IMR-90 (cell line): ENCODE data around the gene RETREG1. TPM values are rescaled to one million over a fixed set of nuclear protein-coding genes. Genes with fewer than 3 reads are reported as not detected.

Experiments
- ATAC-seq: fragments of 200-7000 bp; cut with Tn5 transposase; 2 replicates; pipeline ENCODE4 v1.9.1; 2020; ENCODE audit warnings: low read depth, mild to moderate bottlenecking, moderate library complexity
- BruUV-seq: library from RNA; stranded (reverse); fragments of 400-500 nt; replicated peaks from 2 replicates; lab custom pipeline; 2021; lab: Mats Ljungman, UMichigan
- CTCF ChIA-PET: fragments of 300-600 bp; formaldehyde crosslinking; extraction: SDS; loops from one replicate; lab custom pipeline; 2021; ENCODE audit warnings: antibody characterized with exemption; lab: Yijun Ruan, JAX
- POLR2A ChIA-PET: fragments of 300-600 bp; sonication (Branson Sonifier 250); formaldehyde crosslinking; loops from one replicate; lab custom pipeline; 2022; ENCODE audit warnings: antibody characterized with exemption; ENCODE audit not compliant: unreplicated experiment; lab: Charles Lee
- DNase-seq: peaks from one replicate; pipeline ENCODE4 v3.0.0; 2013
- H2AFZ ChIP-seq: replicated peaks from 2 replicates; pipeline ENCODE3; 2013; ENCODE audit warnings: low read length, mild to moderate bottlenecking; ENCODE audit not compliant: poor library complexity
- H2AK5ac ChIP-seq: 2 replicates; pipeline ENCODE4 v1.6.1; 2013; ENCODE audit warnings: low read depth, low read length, inconsistent platforms
- H2AK9ac ChIP-seq: replicated peaks from 2 replicates; pipeline ENCODE3; 2013; ENCODE audit warnings: mild to moderate bottlenecking, low read depth, low read length, moderate library complexity; ENCODE audit not compliant: poor library complexity
- H2BK120ac ChIP-seq: 2 replicates; pipeline ENCODE4 v1.6.1; 2013; ENCODE audit warnings: low read depth, low read length, inconsistent platforms
- H2BK15ac ChIP-seq: 3 replicates; pipeline ENCODE4 v1.6.1; 2013; ENCODE audit warnings: low read depth, low read length, inconsistent platforms
- H2BK20ac ChIP-seq: 2 replicates; pipeline ENCODE4 v1.6.1; 2013; ENCODE audit warnings: low read depth, mild to moderate bottlenecking, inconsistent platforms, low read length, moderate library complexity
- H2BK5ac ChIP-seq: 2 replicates; pipeline ENCODE4 v1.6.1; 2013; ENCODE audit warnings: mild to moderate bottlenecking, low read depth, low read length, inconsistent platforms; ENCODE audit not compliant: poor library complexity, severe bottlenecking
- H3K14ac ChIP-seq: replicated peaks from 2 replicates; pipeline ENCODE4 v1.6.1; 2013; ENCODE audit warnings: low read depth, low read length, inconsistent platforms
- H3K18ac ChIP-seq: 2 replicates; pipeline ENCODE4 v1.6.1; 2013; ENCODE audit warnings: low read depth, low read length, control low read depth
- H3K23ac ChIP-seq: 2 replicates; pipeline ENCODE4 v1.6.1; 2013; ENCODE audit warnings: low read depth, low read length, inconsistent platforms
- H3K27ac ChIP-seq: 2 replicates; pipeline ENCODE4 v1.5.1; 2013; ENCODE audit warnings: mild to moderate bottlenecking, control low read depth, low read length; ENCODE audit not compliant: insufficient read depth
- H3K27me3 ChIP-seq: 2 replicates; pipeline ENCODE4 v1.6.1; 2013; ENCODE audit warnings: low read length; ENCODE audit not compliant: control insufficient read depth, insufficient read depth
- H3K36me3 ChIP-seq: 2 replicates; pipeline ENCODE4 v1.6.1; 2013; ENCODE audit warnings: low read length, mixed read lengths; ENCODE audit not compliant: control insufficient read depth, insufficient read depth
- H3K4ac ChIP-seq: 2 replicates; pipeline ENCODE4 v1.6.1; 2013; ENCODE audit warnings: low read depth, low read length, inconsistent platforms
- H3K4me1 ChIP-seq: 2 replicates; pipeline ENCODE4 v1.6.1; 2013; ENCODE audit warnings: low read length, mixed read lengths; ENCODE audit not compliant: control insufficient read depth, insufficient read depth
- H3K4me2 ChIP-seq: 2 replicates; pipeline ENCODE4 v1.6.1; 2013; ENCODE audit warnings: low read depth, mild to moderate bottlenecking, control low read depth, low read length, moderate library complexity
- H3K4me3 ChIP-seq: 2 replicates; pipeline ENCODE4 v1.5.1; 2013; ENCODE audit warnings: low read depth, mild to moderate bottlenecking, control low read depth, low read length, moderate library complexity; ENCODE audit not compliant: insufficient read depth
- H3K56ac ChIP-seq: 2 replicates; pipeline ENCODE4 v1.6.1; 2013; ENCODE audit warnings: low read length, inconsistent platforms; ENCODE audit not compliant: insufficient read depth; ENCODE audit errors: extremely low read depth
- H3K79me1 ChIP-seq, 2 experiments: 2 replicates each; pipeline ENCODE4 v1.6.1; 2013; ENCODE audit warnings: low read length in 2 of 2, inconsistent platforms in 1 of 2, low read depth in 1 of 2
- H3K9ac ChIP-seq: 2 replicates; pipeline ENCODE4 v1.6.1; 2013; ENCODE audit warnings: low read depth, low read length, control low read depth
- H3K9me1 ChIP-seq: 2 replicates; pipeline ENCODE4 v1.6.1; 2013; ENCODE audit warnings: low read length, inconsistent platforms; ENCODE audit not compliant: insufficient read depth
- H3K9me3 ChIP-seq: 2 replicates; pipeline ENCODE4 v1.6.1; 2013; ENCODE audit warnings: low read length; ENCODE audit not compliant: control insufficient read depth, insufficient read depth
- H4K20me1 ChIP-seq: 2 replicates; pipeline ENCODE4 v1.6.1; 2013; ENCODE audit warnings: low read length, inconsistent platforms; ENCODE audit not compliant: insufficient read depth
- H4K5ac ChIP-seq: 2 replicates; pipeline ENCODE4 v1.6.1; 2013; ENCODE audit warnings: mild to moderate bottlenecking, low read depth, low read length, control low read depth
- H4K8ac ChIP-seq, 2 experiments: 2 replicates each; pipeline ENCODE4 v1.6.1; 2013; ENCODE audit warnings: low read depth in 2 of 2, low read length in 2 of 2, control low read depth in 1 of 2, inconsistent platforms in 1 of 2
- H4K91ac ChIP-seq: 2 replicates; pipeline ENCODE4 v1.6.1; 2013; ENCODE audit warnings: low read depth, low read length, inconsistent platforms; ENCODE audit not compliant: insufficient read depth
- BHLHE40 ChIP-seq: fragments of 150-350 bp; IDR thresholded peaks from 2 replicates; pipeline ENCODE4 v1.6.1; 2016; ENCODE audit warnings: mild to moderate bottlenecking, low read depth, low read length
- CEBPB ChIP-seq: IDR thresholded peaks from 2 replicates; pipeline ENCODE4 v1.6.1; 2012; ENCODE audit warnings: low read depth, low read length, improper control_type of control experiment
- CHD1 ChIP-seq: IDR thresholded peaks from 2 replicates; pipeline ENCODE4 v1.6.1; 2012; ENCODE audit warnings: low read depth, low read length, improper control_type of control experiment
- CTCF ChIP-seq: conservative IDR thresholded peaks from 2 replicates; pipeline ENCODE4 v1.5.1; 2012; ENCODE audit warnings: mild to moderate bottlenecking, low read depth, low read length, improper control_type of control experiment
- ELK1 ChIP-seq: fragments of 150-350 bp; IDR thresholded peaks from 2 replicates; pipeline ENCODE4 v1.6.1; 2016; ENCODE audit warnings: low read depth, mild to moderate bottlenecking, low read length, moderate library complexity, borderline replicate concordance
- FOS ChIP-seq: fragments of 150-350 bp; IDR thresholded peaks from 2 replicates; pipeline ENCODE4 v1.6.1; 2016; ENCODE audit warnings: low read depth, low read length
- MAFK ChIP-seq: IDR thresholded peaks from 2 replicates; pipeline ENCODE4 v1.6.1; 2012; ENCODE audit warnings: low read depth, low read length, improper control_type of control experiment
- MAZ ChIP-seq: IDR thresholded peaks from 2 replicates; pipeline ENCODE4 v1.6.1; 2012; ENCODE audit warnings: low read depth, mild to moderate bottlenecking, low read length, improper control_type of control experiment, moderate library complexity, borderline replicate concordance
- MXI1 ChIP-seq: IDR thresholded peaks from 2 replicates; pipeline ENCODE4 v1.6.1; 2012; ENCODE audit warnings: low read depth, mild to moderate bottlenecking, low read length, moderate library complexity, borderline replicate concordance
- NFE2L2 ChIP-seq: fragments of 150-350 bp; IDR thresholded peaks from 2 replicates; pipeline ENCODE4 v1.6.1; 2016; ENCODE audit warnings: low read depth, mild to moderate bottlenecking, low read length
- POLR2A ChIP-seq: IDR thresholded peaks from 2 replicates; pipeline ENCODE4 v1.6.1; 2012; ENCODE audit warnings: mild to moderate bottlenecking, low read depth, low read length
- RAD21 ChIP-seq: IDR thresholded peaks from 2 replicates; pipeline ENCODE4 v1.6.1; 2012; ENCODE audit warnings: low read length, improper control_type of control experiment
- RCOR1 ChIP-seq: IDR thresholded peaks from 2 replicates; pipeline ENCODE4 v1.6.1; 2012; ENCODE audit warnings: mild to moderate bottlenecking, low read length, improper control_type of control experiment; ENCODE audit not compliant: insufficient replicate concordance
- RFX5 ChIP-seq: IDR thresholded peaks from 2 replicates; pipeline ENCODE4 v1.8.0; 2012; ENCODE audit warnings: low read depth, mild to moderate bottlenecking, low read length, moderate library complexity
- SMC3 ChIP-seq: fragments of 150-350 bp; IDR thresholded peaks from 2 replicates; pipeline ENCODE4 v1.6.1; 2016; ENCODE audit warnings: low read depth, mild to moderate bottlenecking, antibody characterized with exemption, low read length, moderate library complexity
- USF2 ChIP-seq: fragments of 150-350 bp; IDR thresholded peaks from 2 replicates; pipeline ENCODE4 v1.6.1; 2017; ENCODE audit warnings: mild to moderate bottlenecking, antibody characterized with exemption, low read length, low read depth
- WGBS, 2 experiments: methylation state at CpG; one replicate each; pipeline versions ENCODE4 v1.1.5 to v1.1.7; 2013; ENCODE audit warnings: missing lambda C conversion rate in 2 of 2; ENCODE audit not compliant: insufficient read length in 1 of 2; ENCODE audit errors: extremely low coverage in 2 of 2; 5-methylcytosine and 5-hydroxymethylcytosine counted together
- dilution Hi-C: fragments of 300-500 bp; cut with HindIII; formaldehyde crosslinking; loops from one replicate; pipeline ENCODE4 v1.14.3; 2018; ENCODE audit warnings: low sequenced_read_pairs; ENCODE audit not compliant: unreplicated experiment
- in situ Hi-C: fragments of 300-500 bp; cut with MboI; formaldehyde crosslinking; loops from 3 replicates; pipeline ENCODE4 v1.14.3; 2019; ENCODE audit warnings: low sequenced_read_pairs, inconsistent platforms, mixed read lengths
- intact Hi-C: fragments of 100-400 bp; cut with micrococcal nuclease; formaldehyde crosslinking; loops from 2 replicates; pipeline ENCODE4 v1.10.0; 2022
- polyA plus RNA-seq, 3 experiments: library from polyadenylated mRNA; depleted of rRNA; stranded (reverse); fragments of >200 nt; gene quantifications; 2 replicates each; pipeline ENCODE4 v1.2.3, GENCODE V29; 2012; ENCODE audit warnings: low replicate concordance in 1 of 3
- total RNA-seq: library from RNA; depleted of rRNA; stranded (reverse); fragments of >200 nt; gene quantifications from 2 replicates; pipeline ENCODE4 v1.2.3, GENCODE V29; 2012

The RETREG1 gene
- total and polyA plus RNA-seq, 2 of the 4 experiments (the other 2 are of a cell fraction), result not detected

GRCh38 chr5:16626696-16627264 lies 10.0 kb upstream of the RETREG1 start:
- Histone ChIP-seq H3K23ac (no peak overlapping the region), H3K9me3 (no peaks in the 10 kb centered on the region), H4K91ac (no peak overlapping the region), H4K20me1 (no peaks in the 10 kb centered on the region), H3K14ac (no peak overlapping the region), H3K4ac (no peak overlapping the region), H2AK9ac (no peak overlapping the region), H3K4me3 (no peak overlapping the region), H3K4me1 (no peaks in the 10 kb centered on the region), H3K36me3 (no peaks in the 10 kb centered on the region), H3K27me3 (peaks cover 27% of the 10 kb centered on the region), H4K8ac (no peak overlapping the region), H2BK20ac (no peak overlapping the region), H3K79me1 (no peaks in the 10 kb centered on the region), H3K4me2 (no peak overlapping the region), H2AFZ (no peak overlapping the region), H3K27ac (no peak overlapping the region), H3K56ac (no peak overlapping the region), H2BK15ac (no peak overlapping the region), H3K9ac (no peak overlapping the region), H2AK5ac (no peak overlapping the region), H2BK5ac (no peak overlapping the region), H3K18ac (no peak overlapping the region), H2BK120ac (no peak overlapping the region), H4K5ac (no peak overlapping the region), H3K9me1 (no peaks in the 10 kb centered on the region)
- intact Hi-C loops, result no loop called here
- no CpG with 5 or more reads among the region's 5 CpGs for WGBS, 2 experiments
- ATAC-seq (no peak), DNase-seq (no peak)
- no TSS peak for BruUV-seq
- in situ Hi-C loops, result no loop called here
- POLR2A ChIA-PET, result interaction anchor here (1.0 kb wide), 1 partner anchor 967 kb away, joined by 3 read pairs; no protein-coding TSS in a partner anchor
- CTCF ChIA-PET, result interaction anchor here (0.7 kb wide), 1 partner anchor 9 kb away, joined by 3 read pairs; no protein-coding TSS in a partner anchor
- TF ChIP-seq CTCF (no peak), ELK1 (no peak), RCOR1 (no peak), NFE2L2 (no peak), CEBPB (no peak), RFX5 (no peak), MAFK (no peak), MAZ (no peak), FOS (no peak), RAD21 (no peak), MXI1 (no peak), BHLHE40 (no peak), SMC3 (no peak), USF2 (no peak), CHD1 (no peak), POLR2A (no peak)
- dilution Hi-C loops, result no loop called here
